Measurements from ENCODE around the gene SPTSSB.

- no peak for TF ChIP-seq CTCF (IDR thresholded peaks at IDR 0.05)
- TF ChIP-seq POLR2A (IDR thresholded peaks at IDR 0.05) = no peak
These were observed 31.9 kb upstream of the SPTSSB start for GRCh38 chr3:161403251-161403650.

Data from right lobe of liver (tissue), 4 donors.